Endothelial cell of hepatic sinusoid (primary cell): Measurements from ENCODE around the gene CARD11.

Experiments
- in situ Hi-C: cut with HindIII; loops from 2 replicates; pipeline ENCODE4 v1.10.0; 2017; ENCODE audit warnings: low sequenced_read_pairs

The CARD11 gene

GRCh38 chr7:2993396-2993795, 50.3 kb downstream of the CARD11 start:
- in situ Hi-C loops, result loop anchor here (10.0 kb wide), 1 partner anchor 71 kb away; no protein-coding TSS in a partner anchor

DNA sequence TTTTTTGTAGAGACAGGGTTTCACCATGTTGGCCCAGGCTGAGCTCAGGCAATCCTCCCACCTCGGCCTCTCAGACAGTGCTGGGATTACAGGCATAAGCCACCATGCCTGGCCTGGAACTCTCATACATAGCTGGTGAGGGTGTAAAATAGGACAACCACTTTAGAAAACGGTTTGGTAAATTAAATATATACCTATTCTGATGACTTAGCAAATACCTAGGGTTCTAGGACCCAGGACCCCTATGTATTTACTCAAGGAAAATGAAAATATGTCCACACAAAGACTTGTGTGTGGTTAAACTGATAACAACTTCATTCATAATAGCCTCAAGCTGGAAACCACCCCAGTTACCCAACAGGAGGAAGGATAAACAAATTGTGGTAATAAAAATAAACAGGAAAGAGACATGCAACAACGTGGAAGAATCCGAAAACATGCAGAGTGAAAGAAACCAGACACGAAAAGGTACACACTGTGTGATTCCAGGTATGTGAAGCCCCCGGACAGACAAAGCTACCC, 52.7 kb downstream of the CARD11 start:
- in situ Hi-C loops, result loop anchor here (10.0 kb wide), 1 partner anchor 74 kb away; no protein-coding TSS in a partner anchor

- in situ Hi-C loops, result no loop called here
Measured at GRCh38 chr7:2986561-2986960, 57.1 kb downstream of the CARD11 start.

GRCh38 chr7:2985866-2986265, 57.8 kb downstream of the CARD11 start:
- in situ Hi-C loops, result no loop called here

GRCh38 chr7:2984091-2984490, 59.6 kb downstream of the CARD11 start:
- in situ Hi-C loops, result no loop called here

DNA sequence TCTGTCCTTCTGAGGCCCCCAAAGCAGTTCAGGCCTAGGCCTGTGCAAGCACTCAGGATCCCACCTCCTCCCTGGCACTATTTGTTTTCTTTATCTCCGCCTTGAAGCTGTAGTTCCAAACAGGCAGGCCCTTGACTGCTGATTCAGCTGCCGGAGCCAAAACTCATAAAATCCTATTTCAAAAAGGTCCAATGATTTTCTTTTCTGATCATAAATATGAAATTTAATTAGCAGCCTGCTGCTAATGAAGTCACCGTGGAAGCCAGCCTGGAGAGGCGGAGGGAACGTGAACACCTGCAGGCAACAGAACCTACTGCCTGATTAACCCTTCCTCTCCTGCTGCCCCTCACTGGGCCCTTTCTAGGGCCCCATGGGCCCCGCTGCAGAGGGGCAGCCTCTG, 60.1 kb downstream of the CARD11 start:
- in situ Hi-C loops, result no loop called here

GRCh38 chr7:2982831-2983230, 60.8 kb downstream of the CARD11 start:
- in situ Hi-C loops, result no loop called here

- in situ Hi-C loops, result no loop called here
Measured at GRCh38 chr7:2982401-2982800, 61.3 kb downstream of the CARD11 start.

GRCh38 chr7:2981103-2981480, 62.6 kb downstream of the CARD11 start:
- in situ Hi-C loops, result no loop called here

- in situ Hi-C loops, result no loop called here
Measured at GRCh38 chr7:2980401-2981102, 63.1 kb downstream of the CARD11 start.

DNA sequence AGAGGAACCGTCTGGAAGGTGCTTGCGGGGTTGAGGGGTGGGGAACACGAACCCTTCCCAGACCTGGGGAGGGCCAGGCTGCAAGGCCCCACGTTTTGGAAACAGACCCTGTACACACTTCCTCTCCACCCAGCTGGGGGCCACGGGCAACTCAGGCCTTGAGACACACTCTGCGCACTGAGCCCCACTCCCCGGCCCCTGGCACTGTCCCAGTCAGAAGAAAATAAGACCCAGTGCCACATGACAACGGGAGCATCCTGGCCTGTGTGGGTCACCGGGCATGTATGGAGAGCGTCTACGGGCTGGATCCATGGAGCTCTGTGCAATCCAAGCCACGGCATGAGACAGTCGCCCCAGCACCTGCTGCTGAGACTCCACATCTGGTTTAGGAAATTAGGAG, 63.7 kb downstream of the CARD11 start:
- in situ Hi-C loops, result no loop called here

- in situ Hi-C loops, result no loop called here
Measured at GRCh38 chr7:2979201-2979631, 64.5 kb downstream of the CARD11 start.

GRCh38 chr7:2978408-2978807, 65.3 kb downstream of the CARD11 start:
- in situ Hi-C loops, result no loop called here

- in situ Hi-C loops, result no loop called here
Measured at GRCh38 chr7:2975821-2976371, 67.8 kb downstream of the CARD11 start.

GRCh38 chr7:2974093-2974819, 69.4 kb downstream of the CARD11 start:
- in situ Hi-C loops, result no loop called here

GRCh38 chr7:2972835-2973161, 70.9 kb downstream of the CARD11 start:
- in situ Hi-C loops, result no loop called here

GRCh38 chr7:2971914-2972834, 71.5 kb downstream of the CARD11 start:
- in situ Hi-C loops, result no loop called here

- in situ Hi-C loops, result no loop called here
Measured at GRCh38 chr7:2970861-2971260, 72.8 kb downstream of the CARD11 start.

GRCh38 chr7:2970307-2970664, 73.4 kb downstream of the CARD11 start:
- in situ Hi-C loops, result no loop called here

GRCh38 chr7:2969398-2970306, 74.0 kb downstream of the CARD11 start:
- in situ Hi-C loops, result no loop called here
